Activated B cell treated with CpG ODN at 0.5 μM for 24 hours (primary cell): ENCODE data around the gene PLK5. TPM values are rescaled to one million over a fixed set of nuclear protein-coding genes. Genes with fewer than 3 reads are reported as not detected.

ENCODE experiments used
- ATAC-seq: fragments of 200-7000 bp; cut with Tn5 transposase; one replicate; pipeline ENCODE4 v1.10.0; 2021; ENCODE audit warnings: low read depth, mild to moderate bottlenecking, moderate library complexity
- CTCF ChIA-PET: fragments of 350-600 bp; sonication (Branson Sonifier 250); formaldehyde crosslinking; loops from one replicate; lab custom pipeline; 2021; ENCODE audit warnings: antibody characterized with exemption; lab: Charles Lee
- POLR2A ChIA-PET: fragments of 350-600 bp; sonication (Branson Sonifier 250); formaldehyde crosslinking; loops from one replicate; lab custom pipeline; 2021; ENCODE audit warnings: antibody characterized with exemption; lab: Charles Lee
- DNase-seq: peaks from one replicate; pipeline ENCODE4 v3.0.0; 2022
- H3K27ac Mint-ChIP-seq: one replicate; pipeline ENCODE4 v1.8.0; 2020; ENCODE audit warnings: mixed read lengths
- H3K27me3 Mint-ChIP-seq: one replicate; pipeline ENCODE4 v1.8.0; 2021; ENCODE audit warnings: mixed read lengths
- H3K36me3 Mint-ChIP-seq: one replicate; pipeline ENCODE4 v1.8.0; 2021; ENCODE audit warnings: low read depth, mixed read lengths
- H3K4me1 Mint-ChIP-seq: one replicate; pipeline ENCODE4 v1.8.0; 2021; ENCODE audit warnings: mixed read lengths
- H3K4me3 Mint-ChIP-seq: one replicate; pipeline ENCODE4 v1.8.0; 2020; ENCODE audit warnings: mild to moderate bottlenecking, mixed read lengths
- H3K9me3 Mint-ChIP-seq: one replicate; pipeline ENCODE4 v1.8.0; 2020; ENCODE audit warnings: mixed read lengths
- CTCF ChIP-seq: fragments of 200-600 bp; IDR thresholded peaks from one replicate; pipeline ENCODE4 v1.8.0; 2022; ENCODE audit warnings: antibody characterized with exemption, mild to moderate bottlenecking
- intact Hi-C: fragments of 100-400 bp; cut with micrococcal nuclease; formaldehyde crosslinking; loops from one replicate; pipeline ENCODE4 v1.15.1; 2024
- total RNA-seq: library from RNA; stranded (reverse); gene quantifications from 2 replicates; pipeline ENCODE4 v1.2.3, GENCODE V29; 2022

PLK5 gene
- total RNA-seq, 1 donor from 2014 or later: not detected

GRCh38 chr19:1520203-1520780, 3.6 kb upstream of the PLK5 start:
- Mint-ChIP-seq H3K4me1 (peaks cover 5% of the 10 kb centered on the region), H3K27ac (no peak overlapping the region), H3K9me3 (no peaks in the 10 kb centered on the region), H3K36me3 (no peaks in the 10 kb centered on the region), H3K27me3 (peaks cover 43% of the 10 kb centered on the region), H3K4me3 (no peak overlapping the region)
- CTCF ChIA-PET: no interaction called here
- DNase-seq: no peak
- no peak for TF ChIP-seq CTCF
- intact Hi-C loops: no loop called here
- POLR2A ChIA-PET: no interaction called here
- no peak for ATAC-seq

DNA sequence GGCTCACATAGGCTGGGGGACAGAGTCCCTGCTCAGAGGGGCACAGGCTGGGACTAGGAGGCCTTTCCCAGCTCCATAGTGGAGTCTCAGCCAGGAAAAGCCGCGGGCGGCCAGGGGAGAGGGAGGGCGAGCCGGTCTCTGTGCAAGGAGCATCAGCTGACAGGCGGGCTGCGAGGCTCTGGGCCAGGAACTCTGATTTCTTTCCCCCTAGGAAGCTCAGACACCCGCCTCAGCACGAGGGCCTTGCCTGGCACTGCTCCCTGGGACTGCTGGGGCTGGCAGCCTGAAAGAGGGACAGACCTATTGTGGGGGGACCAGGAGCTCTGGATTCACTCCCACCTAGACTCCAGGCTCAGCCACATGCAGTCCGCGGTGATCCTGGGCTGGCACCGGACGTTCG, 2.2 kb upstream of the PLK5 start:
- TF ChIP-seq CTCF: no peak
- ChIA-PET CTCF (no interaction called here), POLR2A (interaction anchor here (0.6 kb wide), 1 partner anchor 82 kb away, joined by 3 read pairs; no protein-coding TSS in a partner anchor)
- peaks cover 48% of the 10 kb centered on the region for H3K27me3 Mint-ChIP-seq
- H3K27ac Mint-ChIP-seq: no peak overlapping the region
- intact Hi-C loops: no loop called here
- H3K4me3 Mint-ChIP-seq: no peak overlapping the region
- ATAC-seq: no peak
- no peaks in the 10 kb centered on the region for H3K9me3 Mint-ChIP-seq
- H3K4me1 Mint-ChIP-seq: peaks cover 5% of the 10 kb centered on the region
- H3K36me3 Mint-ChIP-seq: no peaks in the 10 kb centered on the region
- DNase-seq: no peak

DNA sequence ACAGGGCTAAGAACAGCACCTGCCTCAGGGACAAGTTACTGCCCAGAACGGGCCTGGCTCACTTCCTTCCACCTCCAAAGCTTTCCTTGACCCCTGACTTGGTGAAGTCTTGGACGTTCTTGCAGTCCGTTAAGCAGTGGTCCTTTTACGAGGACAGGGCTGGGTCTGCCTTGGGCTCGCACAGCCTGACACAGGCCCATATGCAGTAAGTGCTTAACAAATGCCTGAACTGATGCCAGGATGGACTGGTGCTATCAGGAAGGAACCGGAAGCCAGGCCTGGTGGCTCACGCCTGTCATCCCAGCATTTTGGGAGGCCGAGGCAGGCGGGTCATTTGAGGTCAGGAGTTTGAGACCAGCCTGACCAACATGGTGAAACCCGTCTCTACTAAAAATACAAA, 1.8 kb upstream of the PLK5 start:
- TF ChIP-seq CTCF: no peak
- DNase-seq (no peak), ATAC-seq (no peak)
- POLR2A ChIA-PET: no interaction called here
- CTCF ChIA-PET: no interaction called here
- H3K4me3 Mint-ChIP-seq: no peak overlapping the region
- no peaks in the 10 kb centered on the region for H3K9me3 Mint-ChIP-seq
- peaks cover 5% of the 10 kb centered on the region for H3K4me1 Mint-ChIP-seq
- no peak overlapping the region for H3K27ac Mint-ChIP-seq
- no peaks in the 10 kb centered on the region for H3K36me3 Mint-ChIP-seq
- intact Hi-C loops: no loop called here
- peaks cover 47% of the 10 kb centered on the region for H3K27me3 Mint-ChIP-seq

DNA sequence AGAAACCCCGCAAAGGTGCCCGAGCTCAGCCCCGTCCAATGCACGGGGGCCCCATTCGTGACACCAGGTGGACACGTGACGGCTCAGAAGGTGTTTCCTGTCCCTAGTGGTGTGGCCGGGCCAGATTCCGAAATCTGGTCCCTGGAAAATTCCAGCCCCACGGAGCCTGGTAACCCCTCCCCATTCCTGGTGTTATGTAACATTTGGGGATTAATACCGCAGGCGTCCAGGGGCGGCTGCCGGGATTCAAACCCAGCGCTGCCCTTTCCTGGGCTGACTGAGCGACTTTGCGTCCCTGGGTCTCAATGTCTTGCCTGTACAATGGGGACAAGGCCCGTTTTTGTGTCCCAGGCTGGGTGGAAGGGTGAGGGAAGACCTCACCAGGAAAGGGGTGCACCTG, 1.0 kb upstream of the PLK5 start:
- DNase-seq (no peak), ATAC-seq (no peak)
- TF ChIP-seq CTCF: no peak
- CTCF ChIA-PET: no interaction called here
- H3K36me3 Mint-ChIP-seq: no peaks in the 10 kb centered on the region
- no peak overlapping the region for H3K27ac Mint-ChIP-seq
- H3K4me1 Mint-ChIP-seq: peaks cover 5% of the 10 kb centered on the region
- no peaks in the 10 kb centered on the region for H3K9me3 Mint-ChIP-seq
- intact Hi-C loops: no loop called here
- POLR2A ChIA-PET: no interaction called here
- H3K27me3 Mint-ChIP-seq: peaks cover 51% of the 10 kb centered on the region
- no peak overlapping the region for H3K4me3 Mint-ChIP-seq

GRCh38 chr19:1524287-1524971, 552 bp downstream of the PLK5 start:
- H3K9me3 Mint-ChIP-seq: no peaks in the 10 kb centered on the region
- CTCF ChIA-PET: no interaction called here
- H3K27me3 Mint-ChIP-seq: peaks cover 42% of the 10 kb centered on the region
- no peak for DNase-seq
- intact Hi-C loops: no loop called here
- no peak for TF ChIP-seq CTCF
- no peaks in the 10 kb centered on the region for H3K36me3 Mint-ChIP-seq
- peaks cover 5% of the 10 kb centered on the region for H3K4me1 Mint-ChIP-seq
- no peak overlapping the region for H3K27ac Mint-ChIP-seq
- no peak for ATAC-seq
- POLR2A ChIA-PET: no interaction called here
- no peak overlapping the region for H3K4me3 Mint-ChIP-seq
